ENCODE results near the gene SIX4. TPM values are rescaled to one million over a fixed set of nuclear protein-coding genes. Genes with fewer than 3 reads are reported as not detected.
"Not testable (repeated sequence)": the region's sequence is repeated elsewhere in the genome, so short reads cannot be mapped to it uniquely, and the experiment has no call there.

Gene SIX4
- total RNA-seq, 1 donor from 2014 or later, result 11.0 TPM

DNA sequence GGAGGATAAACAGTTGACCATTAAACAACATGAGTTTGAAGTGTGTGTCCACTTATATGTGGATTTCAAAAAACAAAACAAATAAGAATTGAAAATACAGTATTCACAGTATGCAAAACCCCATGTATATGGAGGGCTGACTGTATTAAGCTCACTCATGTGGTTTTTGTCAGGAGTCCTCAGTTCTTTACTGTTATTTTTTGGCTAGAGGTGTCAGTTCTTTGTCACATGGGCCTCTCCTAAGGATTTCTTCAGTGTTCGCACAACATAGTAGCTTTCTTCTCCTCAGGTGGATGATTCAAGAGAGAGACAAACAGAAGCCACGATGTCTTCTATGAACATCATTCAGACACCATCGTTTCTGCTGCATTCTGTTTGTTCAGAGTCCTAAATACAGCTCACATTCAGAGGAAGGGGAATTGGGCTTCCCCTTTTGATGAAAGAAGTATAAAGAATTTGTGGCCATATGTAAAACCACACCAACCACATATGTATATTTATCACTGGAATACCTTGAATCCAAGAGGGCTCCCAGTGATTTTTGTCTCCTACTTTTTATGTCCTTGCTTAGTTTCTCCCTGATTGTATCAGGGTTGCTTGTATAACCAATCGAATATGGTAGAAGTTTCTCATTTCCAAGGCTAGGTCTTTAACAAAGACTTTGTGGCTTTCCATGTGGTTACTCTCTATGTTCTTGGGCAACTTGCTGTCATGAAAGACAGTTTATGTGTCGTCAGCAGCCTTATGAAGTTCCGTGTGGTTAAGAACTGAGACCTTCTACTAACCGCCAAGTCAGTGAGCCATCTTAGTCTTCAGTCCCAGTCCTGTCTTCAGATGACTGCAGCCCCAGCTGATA is 29.3 kb upstream of the SIX4 start:
- no peak overlapping the region for H3K4me3 ChIP-seq (ENCODE audit: low read length in 3 of 3)
- no peaks in the 10 kb centered on the region for H3K36me3 ChIP-seq (ENCODE audit: control insufficient read depth in 3 of 3, insufficient read depth in 3 of 3, low read length in 3 of 3)
- H3K27ac ChIP-seq (ENCODE audit: low read depth, low read length), result no peak overlapping the region
- no peak overlapping the region for H3K9ac ChIP-seq (ENCODE audit: low read depth in 1 of 3, low read length in 3 of 3)
- H3K9me3 ChIP-seq (ENCODE audit: control insufficient read depth in 3 of 3, low read length in 3 of 3), result no peaks in the 10 kb centered on the region
- no peaks in the 10 kb centered on the region for H3K27me3 ChIP-seq (ENCODE audit: control insufficient read depth in 3 of 3, insufficient read depth in 3 of 3, low read length in 3 of 3)
- H3K4me1 ChIP-seq (ENCODE audit: control insufficient read depth in 3 of 3, insufficient read depth in 3 of 3, low read length in 3 of 3), result peaks cover 0 to 15% (median 4%) of the 10 kb centered on the region in 3 donors

DNA sequence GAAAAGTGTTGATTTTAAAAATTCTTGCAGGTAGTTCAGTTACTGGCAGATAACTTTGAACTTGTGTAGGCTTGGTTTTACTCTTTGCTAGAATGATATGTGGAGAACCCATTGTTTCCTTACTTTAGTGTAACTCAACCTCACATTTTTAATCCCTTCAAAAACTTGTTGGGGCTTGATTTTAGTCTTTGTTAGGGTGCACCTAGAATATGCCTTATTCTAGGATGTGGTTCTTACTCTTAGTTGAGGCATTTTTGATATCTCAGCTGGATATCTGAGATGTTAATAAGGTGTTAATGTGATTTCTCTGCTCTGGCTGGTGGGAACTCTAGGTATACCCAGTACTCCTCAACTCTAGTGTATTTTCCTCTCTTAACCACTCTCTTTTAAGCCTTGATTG is 20.4 kb upstream of the SIX4 start:
- Histone ChIP-seq H3K27ac (ENCODE audit: low read depth, low read length) (no peak overlapping the region), H3K36me3 (ENCODE audit: control insufficient read depth in 3 of 3, insufficient read depth in 3 of 3, low read length in 3 of 3) (no peaks in the 10 kb centered on the region), H3K27me3 (ENCODE audit: control insufficient read depth in 3 of 3, insufficient read depth in 3 of 3, low read length in 3 of 3) (no peaks in the 10 kb centered on the region), H3K4me1 (ENCODE audit: control insufficient read depth in 3 of 3, insufficient read depth in 3 of 3, low read length in 3 of 3) (no peaks in the 10 kb centered on the region), H3K9ac (ENCODE audit: low read depth in 1 of 3, low read length in 3 of 3) (no peak overlapping the region), H3K4me3 (ENCODE audit: low read length in 3 of 3) (no peak overlapping the region), H3K9me3 (ENCODE audit: control insufficient read depth in 3 of 3, low read length in 3 of 3) (no peaks in the 10 kb centered on the region)

DNA sequence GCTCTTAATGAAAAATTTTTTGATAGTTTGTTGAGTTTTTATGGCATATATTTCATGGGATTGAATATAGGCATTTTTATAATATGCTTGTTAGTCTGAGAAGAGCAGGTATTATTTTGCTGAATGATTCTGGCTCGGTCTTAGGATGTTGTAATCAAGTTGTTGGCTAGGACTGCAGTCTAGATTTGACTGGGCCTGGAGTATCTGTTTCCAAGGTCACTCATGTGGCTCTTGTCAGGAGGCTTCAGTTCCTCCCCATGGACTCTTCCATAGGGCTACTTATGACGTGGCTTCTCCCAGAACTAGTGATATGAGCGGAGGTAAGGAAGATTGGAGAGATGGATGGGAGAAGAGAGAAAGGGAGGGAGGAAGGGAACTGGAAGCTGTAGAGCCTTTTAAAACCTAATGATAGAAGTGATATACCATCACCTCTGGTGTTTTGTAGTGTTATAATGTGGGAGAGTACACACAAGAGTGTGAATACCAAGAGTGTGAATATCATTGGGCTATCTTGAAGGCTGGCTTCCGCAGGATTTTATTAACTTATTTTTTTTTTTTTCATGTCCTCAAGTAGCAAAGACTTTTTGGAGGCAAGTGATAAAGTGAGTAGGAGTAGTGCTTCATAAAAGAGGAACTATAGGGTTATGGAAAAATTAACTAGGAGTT is 14.8 kb upstream of the SIX4 start:
- Histone ChIP-seq H3K27ac (ENCODE audit: low read depth, low read length) (peak overlapping the region; percentile 81), H3K36me3 (ENCODE audit: control insufficient read depth in 3 of 3, insufficient read depth in 3 of 3, low read length in 3 of 3) (no peaks in the 10 kb centered on the region), H3K9me3 (ENCODE audit: control insufficient read depth in 3 of 3, low read length in 3 of 3) (no peaks in the 10 kb centered on the region), H3K4me1 (ENCODE audit: control insufficient read depth in 3 of 3, insufficient read depth in 3 of 3, low read length in 3 of 3) (peaks cover 11 to 22% (median 14%) of the 10 kb centered on the region in 3 donors), H3K4me3 (ENCODE audit: low read length in 3 of 3) (no peak overlapping the region), H3K27me3 (ENCODE audit: control insufficient read depth in 3 of 3, insufficient read depth in 3 of 3, low read length in 3 of 3) (no peaks in the 10 kb centered on the region), H3K9ac (ENCODE audit: low read depth in 1 of 3, low read length in 3 of 3) (no peak overlapping the region)

DNA sequence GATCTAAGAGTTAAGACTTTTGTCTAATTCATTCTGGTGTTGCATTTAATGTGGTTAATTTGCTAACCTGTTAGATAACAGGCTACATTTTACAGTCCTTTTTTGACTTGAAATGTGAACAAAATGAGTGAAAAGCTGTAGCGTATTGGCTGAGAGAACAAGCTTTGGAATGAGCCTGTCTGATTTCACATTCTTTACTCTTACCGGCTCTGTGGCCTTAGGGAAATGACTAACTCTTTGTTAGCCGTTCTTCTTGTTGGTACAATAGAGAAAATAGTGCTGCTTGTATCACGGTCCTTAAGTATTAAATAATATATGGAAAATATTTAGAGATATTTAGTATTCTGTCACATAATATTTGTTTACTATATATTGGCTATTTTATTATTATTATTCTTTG is 12.3 kb upstream of the SIX4 start:
- H3K4me3 ChIP-seq (ENCODE audit: low read length in 3 of 3), result peak overlapping the region; percentile 41 to 99 (median 98)
- no peaks in the 10 kb centered on the region for H3K9me3 ChIP-seq (ENCODE audit: control insufficient read depth in 3 of 3, low read length in 3 of 3)
- no peaks in the 10 kb centered on the region for H3K36me3 ChIP-seq (ENCODE audit: control insufficient read depth in 3 of 3, insufficient read depth in 3 of 3, low read length in 3 of 3)
- no peaks in the 10 kb centered on the region for H3K27me3 ChIP-seq (ENCODE audit: control insufficient read depth in 3 of 3, insufficient read depth in 3 of 3, low read length in 3 of 3)
- no peak overlapping the region for H3K27ac ChIP-seq (ENCODE audit: low read depth, low read length)
- peak overlapping the region; percentile 73 to 96 (median 90) for H3K9ac ChIP-seq (ENCODE audit: low read depth in 1 of 3, low read length in 3 of 3)
- H3K4me1 ChIP-seq (ENCODE audit: control insufficient read depth in 3 of 3, insufficient read depth in 3 of 3, low read length in 3 of 3), result peaks cover 11 to 22% (median 14%) of the 10 kb centered on the region in 3 donors

DNA sequence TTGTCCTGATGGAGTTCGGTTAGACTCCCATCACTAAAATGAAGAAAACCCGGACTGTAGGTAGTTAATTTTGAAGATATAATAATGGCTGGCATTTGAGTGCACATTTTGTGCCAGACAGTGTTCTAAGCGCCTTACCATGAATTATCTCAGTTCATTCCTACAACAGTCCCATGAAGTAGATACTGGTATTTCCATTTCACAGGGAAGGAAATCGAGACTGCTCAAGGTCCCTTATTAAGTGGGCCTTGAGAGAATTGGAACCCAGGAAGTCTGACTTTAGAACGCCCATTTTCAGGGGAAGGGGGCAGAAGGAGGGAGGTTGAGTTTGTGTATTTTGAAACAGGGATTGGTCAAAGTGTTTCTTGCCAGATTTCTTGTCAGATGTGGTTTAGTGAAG is 11.3 kb upstream of the SIX4 start:
- Histone ChIP-seq H3K9me3 (ENCODE audit: control insufficient read depth in 3 of 3, low read length in 3 of 3) (no peaks in the 10 kb centered on the region), H3K27me3 (ENCODE audit: control insufficient read depth in 3 of 3, insufficient read depth in 3 of 3, low read length in 3 of 3) (no peaks in the 10 kb centered on the region), H3K27ac (ENCODE audit: low read depth, low read length) (peak overlapping the region; percentile 82), H3K4me1 (ENCODE audit: control insufficient read depth in 3 of 3, insufficient read depth in 3 of 3, low read length in 3 of 3) (peaks cover 11 to 22% (median 14%) of the 10 kb centered on the region in 3 donors), H3K4me3 (ENCODE audit: low read length in 3 of 3) (peak overlapping the region; percentile 90 to 99 (median 98)), H3K9ac (ENCODE audit: low read depth in 1 of 3, low read length in 3 of 3) (peak overlapping the region; percentile 90 to 96 (median 93)), H3K36me3 (ENCODE audit: control insufficient read depth in 3 of 3, insufficient read depth in 3 of 3, low read length in 3 of 3) (no peaks in the 10 kb centered on the region)

DNA sequence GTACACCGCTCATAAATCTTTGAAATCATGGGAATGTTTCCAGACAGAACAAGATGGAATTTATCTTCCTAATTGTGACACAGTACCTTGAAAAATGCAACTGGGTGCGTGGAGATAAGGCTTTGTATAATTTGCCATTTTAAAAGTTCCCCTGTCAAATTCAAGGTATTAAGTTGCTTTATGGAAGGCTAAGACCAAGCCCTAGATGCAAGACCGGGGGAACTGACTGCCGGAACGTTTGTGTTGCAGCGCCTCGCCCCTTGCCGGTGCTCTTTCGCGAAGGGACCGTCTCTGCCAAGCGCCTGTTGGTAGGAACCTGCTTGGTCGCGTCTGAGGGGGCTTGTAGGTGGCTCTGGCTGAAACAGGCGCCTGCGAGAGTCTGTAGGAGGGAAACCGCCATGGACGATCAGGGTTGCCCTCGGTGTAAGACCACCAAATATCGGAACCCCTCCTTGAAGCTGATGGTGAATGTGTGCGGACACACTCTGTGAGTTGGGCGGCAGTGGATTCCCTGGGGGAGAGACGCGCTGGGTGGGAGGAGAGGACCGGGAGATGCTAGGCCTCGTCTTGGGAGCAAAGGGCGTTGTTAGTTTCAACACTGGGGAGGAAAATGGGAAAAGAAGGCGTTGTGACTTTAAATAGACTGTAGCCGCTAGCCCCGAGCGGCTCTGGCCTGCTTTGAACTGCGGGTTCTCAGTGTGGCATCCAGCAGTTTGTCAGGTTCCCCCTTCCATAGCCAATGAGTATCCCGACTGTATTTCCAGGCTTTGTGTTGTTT is 10.5 kb upstream of the SIX4 start, which contains the start of gene MNAT1:
TSS of gene MNAT1 (plus strand) at position 297 of the 778 bp plus-strand sequence. CDS start at position 399, 102 bp downstream.
- Histone ChIP-seq H3K4me1 (ENCODE audit: control insufficient read depth in 3 of 3, insufficient read depth in 3 of 3, low read length in 3 of 3) (peaks cover 11 to 22% (median 14%) of the 10 kb centered on the region in 3 donors), H3K27ac (ENCODE audit: low read depth, low read length) (peak within 1 kb of the TSS; percentile 82), H3K4me3 (ENCODE audit: low read length in 3 of 3) (peak within 1 kb of the TSS; percentile 90 to 99 (median 98)), H3K9ac (ENCODE audit: low read depth in 1 of 3, low read length in 3 of 3) (peak within 1 kb of the TSS; percentile 90 to 96 (median 93)), H3K9me3 (ENCODE audit: control insufficient read depth in 3 of 3, low read length in 3 of 3) (no peaks in the 10 kb centered on the region), H3K27me3 (ENCODE audit: control insufficient read depth in 3 of 3, insufficient read depth in 3 of 3, low read length in 3 of 3) (no peaks in the 10 kb centered on the region), H3K36me3 (ENCODE audit: control insufficient read depth in 3 of 3, insufficient read depth in 3 of 3, low read length in 3 of 3) (no peaks in the 10 kb centered on the region)

DNA sequence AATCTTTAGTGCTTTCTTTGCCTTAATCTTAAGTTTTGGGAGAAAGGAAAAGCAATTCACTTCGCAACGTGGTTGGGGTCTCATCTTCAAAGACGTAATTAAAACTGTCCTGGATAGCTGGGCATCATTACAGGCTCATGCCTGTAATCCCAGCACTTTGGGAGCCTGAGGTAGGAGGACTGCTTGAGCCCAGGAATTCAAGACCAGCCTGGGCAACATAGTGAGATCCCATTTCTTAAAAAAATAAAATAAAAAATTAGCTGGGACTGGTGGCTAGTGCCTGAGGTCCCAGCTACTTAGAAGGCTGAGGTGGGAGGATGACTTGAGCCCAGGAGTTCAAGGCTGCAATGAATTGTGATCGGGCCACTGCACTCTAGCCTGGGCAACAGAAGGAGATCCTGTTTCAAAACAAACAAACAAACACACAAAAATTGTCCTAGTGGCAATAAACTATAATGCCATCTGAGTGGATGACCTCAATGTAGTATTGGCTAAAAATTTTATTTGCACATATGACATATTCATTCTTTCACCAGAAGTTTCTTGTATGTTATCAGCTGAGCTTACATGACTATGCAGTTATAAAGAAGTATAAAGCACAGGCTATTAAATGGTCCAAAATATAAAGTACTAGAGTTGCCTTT is 8.8 kb upstream of the SIX4 start:
- no peak overlapping the region for H3K4me3 ChIP-seq (ENCODE audit: low read length in 3 of 3)
- no peaks in the 10 kb centered on the region for H3K36me3 ChIP-seq (ENCODE audit: control insufficient read depth in 3 of 3, insufficient read depth in 3 of 3, low read length in 3 of 3)
- H3K9me3 ChIP-seq (ENCODE audit: control insufficient read depth in 3 of 3, low read length in 3 of 3), result no peaks in the 10 kb centered on the region
- H3K4me1 ChIP-seq (ENCODE audit: control insufficient read depth in 3 of 3, insufficient read depth in 3 of 3, low read length in 3 of 3), result peaks cover 2 to 13% (median 7%) of the 10 kb centered on the region in 3 donors
- no peaks in the 10 kb centered on the region for H3K27me3 ChIP-seq (ENCODE audit: control insufficient read depth in 3 of 3, insufficient read depth in 3 of 3, low read length in 3 of 3)
- no peak overlapping the region for H3K27ac ChIP-seq (ENCODE audit: low read depth, low read length)
- no peak overlapping the region for H3K9ac ChIP-seq (ENCODE audit: low read depth in 1 of 3, low read length in 3 of 3)

DNA sequence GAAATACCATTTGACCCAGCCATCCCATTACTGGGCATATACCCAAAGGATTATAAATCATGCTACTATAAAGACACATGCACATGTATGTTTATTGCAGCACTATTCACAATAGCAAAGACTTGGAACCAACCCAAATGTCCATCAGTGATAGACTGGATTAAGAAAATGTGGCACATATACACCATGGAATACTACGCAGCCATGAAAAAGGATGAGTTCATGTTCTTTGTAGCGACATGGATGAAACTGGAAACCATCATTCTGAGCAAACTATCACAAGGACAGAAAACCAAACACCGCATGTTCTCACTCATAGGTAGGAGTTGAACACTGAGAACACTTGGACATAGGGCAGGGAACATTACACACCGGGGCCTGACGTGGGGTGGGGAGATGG is 7.1 kb upstream of the SIX4 start:
- not testable (repeated sequence) for H3K9me3 ChIP-seq (ENCODE audit: control insufficient read depth in 3 of 3, low read length in 3 of 3); H3K27me3 ChIP-seq (ENCODE audit: control insufficient read depth in 3 of 3, insufficient read depth in 3 of 3, low read length in 3 of 3); H3K27ac ChIP-seq (ENCODE audit: low read depth, low read length); H3K9ac ChIP-seq (ENCODE audit: low read depth in 1 of 3, low read length in 3 of 3); H3K36me3 ChIP-seq (ENCODE audit: control insufficient read depth in 3 of 3, insufficient read depth in 3 of 3, low read length in 3 of 3); H3K4me3 ChIP-seq (ENCODE audit: low read length in 3 of 3)
- peaks cover 0 to 10% (median 7%) of the 10 kb centered on the region in 3 donors for H3K4me1 ChIP-seq (ENCODE audit: control insufficient read depth in 3 of 3, insufficient read depth in 3 of 3, low read length in 3 of 3)

DNA sequence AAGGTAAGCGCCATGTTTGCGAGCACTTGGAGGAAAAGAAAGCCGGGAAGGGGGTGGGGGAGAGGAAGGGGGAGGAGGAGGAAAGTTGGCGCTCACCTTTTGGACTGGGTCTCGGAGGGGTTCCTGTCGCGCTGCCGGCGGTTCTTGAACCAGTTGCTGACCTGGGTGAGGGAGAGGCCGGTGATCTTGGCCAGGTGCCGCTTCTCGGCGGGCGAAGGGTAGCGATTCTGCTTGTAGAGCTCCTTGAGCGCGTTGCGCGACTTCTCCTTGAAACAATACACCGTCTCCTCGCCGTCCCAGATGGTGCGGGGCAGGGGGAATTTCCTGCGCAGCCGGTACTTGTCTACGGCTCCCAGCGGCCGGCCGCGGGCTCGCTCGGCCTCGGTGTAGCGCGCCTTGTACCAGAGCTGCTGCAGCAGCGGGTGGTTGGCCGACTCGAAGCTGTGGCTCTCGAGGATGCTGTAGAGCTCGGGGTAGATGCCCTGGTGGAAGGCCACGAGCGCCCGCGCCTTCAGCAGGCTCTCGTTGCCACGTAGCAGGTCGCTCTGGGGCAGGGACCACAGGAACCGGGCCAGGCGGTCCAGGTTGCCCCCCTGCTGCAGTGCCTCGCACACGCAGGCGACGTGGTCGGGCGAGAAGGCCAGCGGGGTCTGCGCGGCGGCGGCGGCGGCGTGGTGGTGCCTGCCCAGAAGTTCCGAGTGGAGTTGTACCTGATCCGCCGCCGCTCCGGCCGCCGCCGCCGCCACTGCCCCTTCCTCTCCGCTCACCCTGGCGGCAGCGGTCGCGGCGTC is 840 bp downstream of the SIX4 start:
- Histone ChIP-seq H3K36me3 (ENCODE audit: control insufficient read depth in 3 of 3, insufficient read depth in 3 of 3, low read length in 3 of 3) (peaks cover 4 to 11% (median 5%) of the 10 kb centered on the region in 3 donors), H3K4me3 (ENCODE audit: low read length in 3 of 3) (peak overlapping the region; percentile 90 to 95 (median 93)), H3K9me3 (ENCODE audit: control insufficient read depth in 3 of 3, low read length in 3 of 3) (no peaks in the 10 kb centered on the region), H3K9ac (ENCODE audit: low read depth in 1 of 3, low read length in 3 of 3) (peak overlapping the region; percentile 91 to 94 (median 92)), H3K27ac (ENCODE audit: low read depth, low read length) (peak overlapping the region; percentile 93), H3K4me1 (ENCODE audit: control insufficient read depth in 3 of 3, insufficient read depth in 3 of 3, low read length in 3 of 3) (peaks cover 28 to 34% (median 28%) of the 10 kb centered on the region in 3 donors), H3K27me3 (ENCODE audit: control insufficient read depth in 3 of 3, insufficient read depth in 3 of 3, low read length in 3 of 3) (no peaks in the 10 kb centered on the region)

Data from skeletal muscle tissue (tissue), 4 donors.